Tibial artery (tissue), 4 donors: ENCODE measurements around the gene FTL.

Experiments used
- DNase-seq, 2 donors: peaks; one replicate each; pipeline ENCODE4 v3.0.0-alpha.2; 2019
- H3K27ac ChIP-seq, 2 donors: fragments of 200-600 bp; sonication (generic) in 1 of 2; 1 replicate in 1 of 2; 2 replicates in 1 of 2; pipeline ENCODE4 v1.5.1; 2018 to 2019; ENCODE audit warnings: mild to moderate bottlenecking in 1 of 2
- H3K27me3 ChIP-seq, 2 donors: fragments of 200-600 bp; sonication (generic) in 1 of 2; one replicate each; pipeline versions ENCODE4 v1.5.1 to v1.6.0; 2016 to 2019
- H3K36me3 ChIP-seq, 3 donors: fragments of 200-600 bp; sonication (generic) in 2 of 3; one replicate each; pipeline ENCODE4 v1.5.1; 2016 to 2019; ENCODE audit warnings: mild to moderate bottlenecking in 2 of 3
- H3K4me1 ChIP-seq, 4 donors: fragments of 200-600 bp; sonication (generic) in 2 of 4; 1 replicate in 3 of 4; 2 replicates in 1 of 4; pipeline ENCODE4 v1.5.1; 2016 to 2019
- H3K4me3 ChIP-seq, 2 donors: fragments of 200-600 bp; sonication (generic) in 1 of 2; 1 replicate in 1 of 2; 2 replicates in 1 of 2; pipeline ENCODE4 v1.5.1; 2018 to 2019; ENCODE audit warnings: mild to moderate bottlenecking in 2 of 2
- H3K9me3 ChIP-seq, 3 donors: fragments of 200-600 bp; sonication (generic) in 1 of 3; one replicate each; pipeline ENCODE4 v1.5.1; 2016 to 2019
- CTCF ChIP-seq, 2 experiments: fragments of 200-600 bp in 1 of 2; fragments of 450-650 bp in 1 of 2; IDR thresholded peaks; one replicate each; pipeline ENCODE4 v1.5.1; 2017 to 2019; ENCODE audit warnings: antibody characterized with exemption in 2 of 2, mild to moderate bottlenecking in 1 of 2, moderate library complexity in 1 of 2
- intact Hi-C: fragments of 100-400 bp; cut with DNase I; formaldehyde crosslinking; loops from one replicate; pipeline ENCODE4 v1.15.0; 2023; ENCODE audit warnings: low total_unique reads

FTL gene

GRCh38 chr19:48940902-48941301, 24.2 kb upstream of the FTL start:
- intact Hi-C loops = no loop called here
- Histone ChIP-seq H3K27me3 (peaks cover 0 to 2% of the 10 kb centered on the region in 2 donors), H3K4me3 (no peak overlapping the region), H3K9me3 (peaks cover 0 to 10% (median 8%) of the 10 kb centered on the region in 3 donors), H3K36me3 (no peaks in the 10 kb centered on the region), H3K4me1 (no peaks in the 10 kb centered on the region), H3K27ac (no peak overlapping the region)
- no peak for TF ChIP-seq CTCF (IDR thresholded peaks at IDR 0.05)
- no peak for DNase-seq

- Histone ChIP-seq H3K27me3 (no peaks in the 10 kb centered on the region), H3K9me3 (peaks cover 0 to 10% (median 8%) of the 10 kb centered on the region in 3 donors), H3K4me1 (no peaks in the 10 kb centered on the region), H3K27ac (no peak overlapping the region), H3K4me3 (no peak overlapping the region), H3K36me3 (no peaks in the 10 kb centered on the region)
- intact Hi-C loops = no loop called here
- no peak for TF ChIP-seq CTCF (IDR thresholded peaks at IDR 0.05)
- DNase-seq = no peak
Measured at GRCh38 chr19:48943081-48943480, 22.0 kb upstream of the FTL start.

- no peak for DNase-seq
- H3K4me1 ChIP-seq = no peaks in the 10 kb centered on the region
- H3K27ac ChIP-seq = no peak overlapping the region
- H3K36me3 ChIP-seq = no peaks in the 10 kb centered on the region
- intact Hi-C loops = no loop called here
- no peak for TF ChIP-seq CTCF (IDR thresholded peaks at IDR 0.05)
- H3K4me3 ChIP-seq = no peak overlapping the region
- H3K27me3 ChIP-seq = no peaks in the 10 kb centered on the region
- peaks cover 0 to 10% (median 8%) of the 10 kb centered on the region in 3 donors for H3K9me3 ChIP-seq
Measured at GRCh38 chr19:48945415-48945814, 19.7 kb upstream of the FTL start.

GRCh38 chr19:48945817-48946216, 19.3 kb upstream of the FTL start:
- DNase-seq = no peak
- Histone ChIP-seq H3K4me3 (no peak overlapping the region), H3K9me3 (peaks cover 0 to 6% (median 5%) of the 10 kb centered on the region in 3 donors), H3K27ac (no peak overlapping the region), H3K27me3 (no peaks in the 10 kb centered on the region), H3K36me3 (no peaks in the 10 kb centered on the region), H3K4me1 (no peaks in the 10 kb centered on the region)
- intact Hi-C loops = no loop called here
- no peak for TF ChIP-seq CTCF (IDR thresholded peaks at IDR 0.05)

- Histone ChIP-seq H3K27me3 (no peaks in the 10 kb centered on the region), H3K36me3 (no peaks in the 10 kb centered on the region), H3K4me3 (no peak overlapping the region), H3K4me1 (no peaks in the 10 kb centered on the region), H3K9me3 (no peaks in the 10 kb centered on the region), H3K27ac (no peak overlapping the region)
- DNase-seq = no peak
- intact Hi-C loops = no loop called here
- no peak for TF ChIP-seq CTCF (IDR thresholded peaks at IDR 0.05)
Measured at GRCh38 chr19:48946463-48947257, 18.4 kb upstream of the FTL start.

- H3K4me3 ChIP-seq = no peak overlapping the region
- H3K9me3 ChIP-seq = no peaks in the 10 kb centered on the region
- H3K27me3 ChIP-seq = no peaks in the 10 kb centered on the region
- H3K27ac ChIP-seq = no peak overlapping the region
- DNase-seq = no peak
- no peak for TF ChIP-seq CTCF (IDR thresholded peaks at IDR 0.05)
- intact Hi-C loops = no loop called here
- no peaks in the 10 kb centered on the region for H3K36me3 ChIP-seq
- no peaks in the 10 kb centered on the region for H3K4me1 ChIP-seq
Measured at GRCh38 chr19:48947258-48947542, 17.9 kb upstream of the FTL start.
